CD14-positive monocyte (primary cell): ENCODE data around the gene CNTN1. TPM values are rescaled to one million over a fixed set of nuclear protein-coding genes. Genes with fewer than 3 reads are reported as not detected.

ENCODE experiments used
- DNase-seq, 3 donors: peaks; one replicate each; pipeline ENCODE4 v3.0.0-alpha.2; 2011 to 2022
- H2AFZ ChIP-seq: 2 replicates; pipeline ENCODE4 v1.6.0; 2012; ENCODE audit warnings: mild to moderate bottlenecking, low read depth, low read length, inconsistent platforms; ENCODE audit not compliant: insufficient read depth, poor library complexity, severe bottlenecking
- H3K27ac ChIP-seq, 2 donors: 1 replicate in 1 of 2; 2 replicates in 1 of 2; pipeline ENCODE4 v1.5.1; 2012 to 2013; ENCODE audit warnings: low read length in 2 of 2, control low read depth in 1 of 2, inconsistent platforms in 1 of 2, low read depth in 1 of 2, mild to moderate bottlenecking in 1 of 2
- H3K27me3 ChIP-seq, 2 donors: one replicate each; pipeline versions ENCODE4 v1.6.0 to v1.6.1; 2011 to 2013; ENCODE audit warnings: low read length in 2 of 2; ENCODE audit not compliant: control insufficient read depth in 2 of 2, insufficient read depth in 2 of 2
- H3K36me3 ChIP-seq, 2 donors: replicated peaks in 1 of 2; 1 replicate in 1 of 2; 2 replicates in 1 of 2; pipeline versions ENCODE4 v1.5.1 to v1.6.1; 2012 to 2013; ENCODE audit warnings: low read length in 2 of 2, control low read depth in 1 of 2, inconsistent platforms in 1 of 2, mild to moderate bottlenecking in 1 of 2; ENCODE audit not compliant: insufficient read depth in 2 of 2, control insufficient read depth in 1 of 2
- H3K4me1 ChIP-seq, 2 donors: 1 replicate in 1 of 2; 2 replicates in 1 of 2; pipeline versions ENCODE4 v1.5.1 to v1.6.1; 2012 to 2013; ENCODE audit warnings: low read length in 2 of 2, control low read depth in 1 of 2, inconsistent platforms in 1 of 2, mild to moderate bottlenecking in 1 of 2, moderate library complexity in 1 of 2; ENCODE audit not compliant: insufficient read depth in 2 of 2, control insufficient read depth in 1 of 2
- H3K4me2 ChIP-seq: replicated peaks from 2 replicates; pipeline ENCODE3; 2012; ENCODE audit warnings: low read length, moderate library complexity, mild to moderate bottlenecking; ENCODE audit not compliant: poor library complexity, severe bottlenecking; ENCODE audit errors: extremely low read depth
- H3K4me3 ChIP-seq, 3 experiments: fragments of 200-600 bp in 1 of 3; sonication (generic) in 1 of 3; replicated peaks in 1 of 3; 1 replicate in 2 of 3; 2 replicates in 1 of 3; pipeline ENCODE4 v1.5.1; 2011 to 2013; ENCODE audit warnings: low read length in 3 of 3, mild to moderate bottlenecking in 3 of 3, control low read depth in 2 of 3, low read depth in 2 of 3, inconsistent platforms in 1 of 3, moderate library complexity in 1 of 3
- H3K79me2 ChIP-seq: 2 replicates; pipeline ENCODE4 v1.6.0; 2012; ENCODE audit warnings: mild to moderate bottlenecking, control low read depth, inconsistent platforms, low read length, moderate library complexity; ENCODE audit not compliant: insufficient read depth
- H3K9ac ChIP-seq: 2 replicates; pipeline ENCODE4 v1.6.0; 2017; ENCODE audit warnings: low read length, mild to moderate bottlenecking; ENCODE audit not compliant: insufficient read depth, poor library complexity, severe bottlenecking
- H3K9me3 ChIP-seq, 2 donors: replicated peaks in 1 of 2; 1 replicate in 1 of 2; 2 replicates in 1 of 2; pipeline versions ENCODE4 v1.5.1 to v1.6.1; 2012 to 2013; ENCODE audit warnings: low read length in 2 of 2, control low read depth in 1 of 2; ENCODE audit not compliant: control insufficient read depth in 1 of 2, insufficient read depth in 1 of 2
- H4K20me1 ChIP-seq: 2 replicates; pipeline ENCODE4 v1.6.0; 2012; ENCODE audit warnings: mild to moderate bottlenecking, low read length, control low read depth, moderate library complexity; ENCODE audit not compliant: insufficient read depth
- H3K27ac Mint-ChIP-seq, 7 donors: one replicate each; pipeline ENCODE4 v1.8.0; 2020; ENCODE audit warnings: mild to moderate bottlenecking in 7 of 7, mixed read lengths in 7 of 7, moderate library complexity in 6 of 7, inconsistent platforms in 2 of 7
- H3K27me3 Mint-ChIP-seq, 3 donors: one replicate each; pipeline ENCODE4 v1.8.0; 2021 to 2022; ENCODE audit warnings: low read depth in 3 of 3, mild to moderate bottlenecking in 3 of 3, mixed read lengths in 3 of 3, moderate library complexity in 3 of 3, inconsistent platforms in 1 of 3
- H3K36me3 Mint-ChIP-seq, 2 donors: one replicate each; pipeline ENCODE4 v1.8.0; 2020; ENCODE audit warnings: mixed read lengths in 2 of 2, inconsistent platforms in 1 of 2, mild to moderate bottlenecking in 1 of 2
- H3K4me1 Mint-ChIP-seq: one replicate; pipeline ENCODE4 v1.8.0; 2020; ENCODE audit warnings: mild to moderate bottlenecking, mixed read lengths
- H3K4me3 Mint-ChIP-seq, 2 donors: one replicate each; pipeline ENCODE4 v1.8.0; 2020; ENCODE audit warnings: mild to moderate bottlenecking in 2 of 2, mixed read lengths in 2 of 2, moderate library complexity in 1 of 2
- H3K9me3 Mint-ChIP-seq, 7 donors: one replicate each; pipeline ENCODE4 v1.8.0; 2020 to 2022; ENCODE audit warnings: mixed read lengths in 7 of 7, mild to moderate bottlenecking in 6 of 7, moderate library complexity in 6 of 7, inconsistent platforms in 2 of 7
- CTCF ChIP-seq: fragments of 200-600 bp; IDR thresholded peaks from one replicate; pipeline ENCODE4 v1.8.0; 2022; ENCODE audit warnings: antibody characterized with exemption, mild to moderate bottlenecking
- WGBS: methylation state at CpG from one replicate; pipeline ENCODE4 v1.1.5; 2013; ENCODE audit warnings: missing lambda C conversion rate; ENCODE audit not compliant: insufficient coverage; 5-methylcytosine and 5-hydroxymethylcytosine counted together
- intact Hi-C, 2 donors: fragments of 100-400 bp; cut with micrococcal nuclease; formaldehyde crosslinking; loops; one replicate each; pipeline versions ENCODE4 v1.15.0 to v1.15.1; 2023
- polyA plus RNA-seq, 3 donors: library from polyadenylated mRNA; depleted of rRNA in 1 of 3; unstranded in 2 of 3; stranded (reverse) in 1 of 3; fragments of 300-500 nt in 2 of 3; fragments of >200 nt in 1 of 3; fragmentation: Illumina TruSeq in 2 of 3; gene quantifications; 1 replicate in 2 of 3; 2 replicates in 1 of 3; pipeline ENCODE4 v1.2.3, GENCODE V29; 2012 to 2021

The CNTN1 gene
- polyA plus RNA-seq, 3 donors = not detected

GRCh38 chr12:40693207-40693821 is 1.1 kb downstream of the CNTN1 start:
- H3K27me3 Mint-ChIP-seq = peaks cover 37 to 55% (median 43%) of the 10 kb centered on the region in 3 donors
- H3K27ac Mint-ChIP-seq = no peak overlapping the region
- H3K36me3 Mint-ChIP-seq = no peaks in the 10 kb centered on the region
- no peak for DNase-seq
- H3K4me2 ChIP-seq = peak overlapping the region; percentile 55
- H3K9me3 Mint-ChIP-seq = peaks cover 0 to 10% (median 7%) of the 10 kb centered on the region in 7 donors
- no peak for TF ChIP-seq CTCF
- H2AFZ ChIP-seq = peak overlapping the region; percentile 50
- H3K4me3 ChIP-seq = no peak overlapping the region
- H4K20me1 ChIP-seq = no peaks in the 10 kb centered on the region
- no peak overlapping the region for H3K27ac ChIP-seq
- no peaks in the 10 kb centered on the region for H3K4me1 Mint-ChIP-seq
- intact Hi-C loops = no loop called here
- 29% methylated on average over 13 of the region's 24 CpGs for WGBS
- H3K4me3 Mint-ChIP-seq = peak overlapping the region in 1 of 2 donors; percentile 69
- H3K79me2 ChIP-seq = no peaks in the 10 kb centered on the region
- H3K9ac ChIP-seq = no peak overlapping the region
- H3K27me3 ChIP-seq = peaks cover 31 to 53% of the 10 kb centered on the region in 2 donors
- H3K36me3 ChIP-seq = no peaks in the 10 kb centered on the region
- peaks cover 3 to 13% of the 10 kb centered on the region in 2 donors for H3K9me3 ChIP-seq
- H3K4me1 ChIP-seq = peaks cover 8 to 11% of the 10 kb centered on the region in 2 donors

GRCh38 chr12:40697566-40698259 is 5.5 kb downstream of the CNTN1 start:
- Histone ChIP-seq H3K27me3 (peaks cover 19 to 31% of the 10 kb centered on the region in 2 donors), H3K79me2 (no peaks in the 10 kb centered on the region), H3K4me1 (peaks cover 0 to 3% of the 10 kb centered on the region in 2 donors), H3K9ac (no peak overlapping the region), H3K4me2 (no peak overlapping the region), H3K4me3 (no peak overlapping the region), H3K9me3 (peaks cover 3 to 8% of the 10 kb centered on the region in 2 donors), H2AFZ (no peak overlapping the region), H3K36me3 (no peaks in the 10 kb centered on the region), H4K20me1 (no peaks in the 10 kb centered on the region), H3K27ac (no peak overlapping the region)
- H3K4me3 Mint-ChIP-seq = no peak overlapping the region
- no peak for TF ChIP-seq CTCF
- 100% methylated on average over 3 of the region's 6 CpGs for WGBS
- peaks cover 0 to 9% (median 5%) of the 10 kb centered on the region in 7 donors for H3K9me3 Mint-ChIP-seq
- DNase-seq = no peak
- intact Hi-C loops = no loop called here
- no peak overlapping the region for H3K27ac Mint-ChIP-seq
- no peaks in the 10 kb centered on the region for H3K4me1 Mint-ChIP-seq
- no peaks in the 10 kb centered on the region for H3K36me3 Mint-ChIP-seq
- peaks cover 23 to 34% (median 28%) of the 10 kb centered on the region in 3 donors for H3K27me3 Mint-ChIP-seq
